ENCODE data around the gene PDCL3. TPM values are rescaled to one million over a fixed set of nuclear protein-coding genes. Genes with fewer than 3 reads are reported as not detected.
A peak's percentile ranks its signal among the peaks of the same experiment; 100 is the strongest.

The PDCL3 gene
- total and polyA plus RNA-seq, 2 donors (not counting 3 experiments of a cell fraction or from before 2014, with no cell fraction given), result 19.4 to 32.8 TPM

GRCh38 chr2:100596465-100596864 lies 33.7 kb downstream of the PDCL3 start:
- H3K4me2 ChIP-seq (ENCODE audit: insufficient read depth, low read length), result no peak overlapping the region
- H3K27me3 ChIP-seq (ENCODE audit: control insufficient read depth in 2 of 2, insufficient read depth in 2 of 2, low read length in 2 of 2), result no peaks in the 10 kb centered on the region
- no peak overlapping the region for H3K27ac ChIP-seq (ENCODE audit: insufficient read depth, low read depth, low read length)
- intact Hi-C loops (cut with micrococcal nuclease), result no loop called here
- ChIA-PET CTCF (interaction anchor here (2.6 kb wide), 1 partner anchor 10 kb away, joined by 7 read pairs; no protein-coding TSS in a partner anchor), POLR2A (no interaction called here)
- no peaks in the 10 kb centered on the region for H3K9me1 ChIP-seq (replicated peaks; ENCODE audit: control insufficient read depth, extremely low read depth, insufficient read depth, low read length)
- no peak overlapping the region for H3K9ac ChIP-seq (replicated peaks; ENCODE audit: extremely low read depth, insufficient read depth, low read length)
- H2AFZ ChIP-seq (ENCODE audit: low read depth, low read length), result no peak overlapping the region
- H3K4me1 ChIP-seq (ENCODE audit: control insufficient read depth, extremely low read depth, insufficient read depth, low read length), result no peaks in the 10 kb centered on the region
- no TSS peak for BruUV-seq (replicated peaks)
- H3K4me3 ChIP-seq (replicated peaks in 1 of 3; ENCODE audit: insufficient read depth in 1 of 3, low read depth in 1 of 3, low read length in 3 of 3), result no peak overlapping the region
- dilution Hi-C loops (cut with MboI; ENCODE audit: extremely low pct_ligation_motif_present, low sequenced_read_pairs), result no loop called here
- no peaks in the 10 kb centered on the region for H4K20me1 ChIP-seq (replicated peaks; ENCODE audit: control insufficient read depth, extremely low read depth, insufficient read depth, low read length)
- FAIRE-seq, result no peak
- H3K36me3 ChIP-seq (ENCODE audit: control insufficient read depth in 2 of 2, extremely low read depth in 1 of 2, insufficient read depth in 2 of 2, low read length in 2 of 2), result no peaks in the 10 kb centered on the region
- no peak for TF ChIP-seq MAX (IDR thresholded peaks at IDR 0.05; ENCODE audit: insufficient read depth, insufficient read length)
- no peak for TF ChIP-seq GATA2 (IDR thresholded peaks at IDR 0.05; ENCODE audit: insufficient read depth, insufficient read length, low read depth, low read length)
- no peak for TF ChIP-seq FOS (IDR thresholded peaks at IDR 0.05; ENCODE audit: borderline replicate concordance, insufficient read depth, low read length)
- H3K9me3 ChIP-seq (replicated peaks; ENCODE audit: control insufficient read depth, insufficient read depth, low read length), result no peaks in the 10 kb centered on the region
- DNase-seq (ENCODE audit: low read depth, low spot score), result no peak
- no peaks in the 10 kb centered on the region for H3K79me2 ChIP-seq (ENCODE audit: control insufficient read depth, insufficient read depth, low read length)

GRCh38 chr2:100599566-100599965 lies 36.8 kb downstream of the PDCL3 start:
- DNase-seq (ENCODE audit: low read depth, low spot score) (peak; percentile 48), FAIRE-seq (peak; percentile 67)
- H3K27ac ChIP-seq (ENCODE audit: insufficient read depth, low read depth, low read length), result no peak overlapping the region
- no peaks in the 10 kb centered on the region for H3K27me3 ChIP-seq (ENCODE audit: control insufficient read depth in 2 of 2, insufficient read depth in 2 of 2, low read length in 2 of 2)
- dilution Hi-C loops (cut with MboI; ENCODE audit: extremely low pct_ligation_motif_present, low sequenced_read_pairs), result no loop called here
- ChIA-PET POLR2A (no interaction called here), CTCF (interaction anchor here (0.7 to 1.5 kb wide), 3 partner anchors 11 to 605 kb away, joined by 3 to 4 read pairs (median 3); no protein-coding TSS in a partner anchor)
- intact Hi-C loops (cut with micrococcal nuclease), result no loop called here
- H3K4me2 ChIP-seq (ENCODE audit: insufficient read depth, low read length), result no peak overlapping the region
- no peaks in the 10 kb centered on the region for H3K79me2 ChIP-seq (ENCODE audit: control insufficient read depth, insufficient read depth, low read length)
- no peak overlapping the region for H3K9ac ChIP-seq (replicated peaks; ENCODE audit: extremely low read depth, insufficient read depth, low read length)
- H3K4me3 ChIP-seq (replicated peaks in 1 of 3; ENCODE audit: insufficient read depth in 1 of 3, low read depth in 1 of 3, low read length in 3 of 3), result no peak overlapping the region
- no peaks in the 10 kb centered on the region for H4K20me1 ChIP-seq (replicated peaks; ENCODE audit: control insufficient read depth, extremely low read depth, insufficient read depth, low read length)
- peak overlapping the region; percentile 54 for H2AFZ ChIP-seq (ENCODE audit: low read depth, low read length)
- no peaks in the 10 kb centered on the region for H3K9me3 ChIP-seq (replicated peaks; ENCODE audit: control insufficient read depth, insufficient read depth, low read length)
- no peaks in the 10 kb centered on the region for H3K4me1 ChIP-seq (ENCODE audit: control insufficient read depth, extremely low read depth, insufficient read depth, low read length)
- no TSS peak for BruUV-seq (replicated peaks)
- H3K9me1 ChIP-seq (replicated peaks; ENCODE audit: control insufficient read depth, extremely low read depth, insufficient read depth, low read length), result no peaks in the 10 kb centered on the region
- H3K36me3 ChIP-seq (ENCODE audit: control insufficient read depth in 2 of 2, extremely low read depth in 1 of 2, insufficient read depth in 2 of 2, low read length in 2 of 2), result no peaks in the 10 kb centered on the region
- TF ChIP-seq FOS (IDR thresholded peaks at IDR 0.05; ENCODE audit: borderline replicate concordance, insufficient read depth, low read length), result peak; percentile 29
- TF ChIP-seq CTCF (IDR thresholded peaks at IDR 0.05; ENCODE audit: extremely low read depth in 1 of 2, insufficient read depth in 1 of 2, low read depth in 1 of 2, low read length in 2 of 2), result no peak
- TF ChIP-seq MAX (IDR thresholded peaks at IDR 0.05; ENCODE audit: insufficient read depth, insufficient read length), result no peak
- TF ChIP-seq POLR2A (IDR thresholded peaks at IDR 0.05; ENCODE audit: low read depth, low read length), result no peak
